GM23338 (cell line): ENCODE data around the gene VEGFB. TPM values are rescaled to one million over a fixed set of nuclear protein-coding genes. Genes with fewer than 3 reads are reported as not detected.

Experiments used
- ATAC-seq: fragments of 200-7000 bp; cut with Tn5 transposase; 3 replicates; pipeline ENCODE4 v1.9.1; 2020
- DNase-seq: peaks from one replicate; pipeline ENCODE4 v3.0.0-alpha.2; 2015; ENCODE audit warnings: low spot score
- H2AFZ ChIP-seq: fragments of 200-600 bp; sonication (generic); 2 replicates; pipeline ENCODE4 v1.8.0; 2016; ENCODE audit warnings: antibody characterized with exemption, mild to moderate bottlenecking, moderate library complexity
- H3F3A ChIP-seq: fragments of 200-600 bp; sonication (generic); replicated peaks from 2 replicates; pipeline ENCODE4 v1.8.0; 2017; ENCODE audit warnings: antibody characterized with exemption, mixed run types, low read depth
- H3K27ac ChIP-seq: fragments of 200-600 bp; sonication (generic); 2 replicates; pipeline ENCODE4 v1.6.1; 2016; ENCODE audit warnings: low read depth
- H3K27me3 ChIP-seq: fragments of 200-600 bp; sonication (generic); 2 replicates; pipeline ENCODE4 v1.8.0; 2016; ENCODE audit warnings: mild to moderate bottlenecking, mixed run types, moderate library complexity; ENCODE audit not compliant: insufficient read depth
- H3K36me3 ChIP-seq: fragments of 200-600 bp; sonication (generic); 2 replicates; pipeline ENCODE4 v1.8.0; 2016; ENCODE audit warnings: mild to moderate bottlenecking; ENCODE audit not compliant: insufficient read depth
- H3K4me1 ChIP-seq: fragments of 200-600 bp; sonication (generic); 2 replicates; pipeline ENCODE4 v1.8.0; 2016; ENCODE audit warnings: mild to moderate bottlenecking, moderate library complexity; ENCODE audit not compliant: insufficient read depth
- H3K4me2 ChIP-seq: fragments of 200-600 bp; sonication (generic); 2 replicates; pipeline ENCODE4 v1.7.1; 2017; ENCODE audit warnings: mixed run types
- H3K4me3 ChIP-seq: fragments of 200-600 bp; sonication (generic); 2 replicates; pipeline ENCODE4 v1.6.1; 2016; ENCODE audit warnings: mixed run types
- H3K79me2 ChIP-seq: fragments of 200-600 bp; sonication (generic); replicated peaks from 2 replicates; pipeline ENCODE4 v1.8.0; 2017; ENCODE audit warnings: mild to moderate bottlenecking; ENCODE audit not compliant: insufficient read depth
- H3K9me2 ChIP-seq: fragments of 200-600 bp; sonication (generic); 2 replicates; pipeline ENCODE4 v1.8.0; 2017; ENCODE audit not compliant: insufficient read depth
- H4K20me1 ChIP-seq: fragments of 200-600 bp; sonication (generic); replicated peaks from 2 replicates; pipeline ENCODE4 v1.8.0; 2017; ENCODE audit warnings: mild to moderate bottlenecking; ENCODE audit not compliant: insufficient read depth
- H3K27ac Mint-ChIP-seq: 2 replicates; pipeline ENCODE4 v1.8.0; 2020; ENCODE audit warnings: inconsistent platforms, mild to moderate bottlenecking, moderate library complexity, mixed read lengths
- H3K27me3 Mint-ChIP-seq: 3 replicates; pipeline ENCODE4 v1.8.0; 2022; ENCODE audit warnings: low read depth, mild to moderate bottlenecking, moderate library complexity, mixed read lengths, inconsistent platforms; ENCODE audit not compliant: insufficient read depth, poor library complexity
- H3K36me3 Mint-ChIP-seq: 3 replicates; pipeline ENCODE4 v1.8.0; 2021; ENCODE audit warnings: low read depth, mild to moderate bottlenecking, inconsistent platforms, moderate library complexity, mixed read lengths
- H3K4me1 Mint-ChIP-seq: 3 replicates; pipeline ENCODE4 v1.8.0; 2020; ENCODE audit warnings: mild to moderate bottlenecking, inconsistent platforms, mixed read lengths
- H3K4me3 Mint-ChIP-seq: 3 replicates; pipeline ENCODE4 v1.8.0; 2021; ENCODE audit warnings: moderate library complexity, mild to moderate bottlenecking, inconsistent platforms, mixed read lengths
- H3K9me3 Mint-ChIP-seq: 3 replicates; pipeline ENCODE4 v1.8.0; 2020; ENCODE audit warnings: moderate library complexity, mild to moderate bottlenecking, inconsistent platforms, mixed read lengths
- CREB1 ChIP-seq: fragments of 250-450 bp; sonication (Bioruptor Pico); IDR thresholded peaks from 2 replicates; pipeline ENCODE4 v1.5.0; 2020; ENCODE audit warnings: low read depth, mild to moderate bottlenecking, moderate library complexity
- EZH2 ChIP-seq: fragments of 200-600 bp; sonication (generic); IDR thresholded peaks from one replicate; pipeline ENCODE4 v1.8.0; 2017; ENCODE audit warnings: antibody characterized with exemption, mild to moderate bottlenecking, low read depth; ENCODE audit not compliant: unreplicated experiment
- EZH2phosphoT487 ChIP-seq: fragments of 200-600 bp; sonication (generic); IDR thresholded peaks from one replicate; pipeline ENCODE4 v1.8.1; 2018; ENCODE audit warnings: antibody characterized with exemption; ENCODE audit not compliant: unreplicated experiment
- JUNB ChIP-seq: IDR thresholded peaks from one replicate; pipeline ENCODE4 v1.6.1; 2016; ENCODE audit warnings: antibody characterized with exemption; ENCODE audit not compliant: unreplicated experiment
- POLR2AphosphoS5 ChIP-seq: IDR thresholded peaks from 2 replicates; pipeline ENCODE4 v1.6.1; 2016; ENCODE audit warnings: antibody characterized with exemption, low read depth
- STAT1 ChIP-seq: IDR thresholded peaks from one replicate; pipeline ENCODE4 v1.6.1; 2016; ENCODE audit warnings: antibody characterized with exemption; ENCODE audit not compliant: unreplicated experiment
- ZNF114 ChIP-seq: fragments of 250-450 bp; sonication (Bioruptor Pico); IDR thresholded peaks from 2 replicates; pipeline ENCODE4 v1.5.0; 2020; ENCODE audit warnings: mild to moderate bottlenecking, moderate library complexity
- ZNF331 ChIP-seq: fragments of 250-450 bp; sonication (Bioruptor Pico); IDR thresholded peaks from 2 replicates; pipeline ENCODE4 v1.5.0; 2020; ENCODE audit warnings: low read depth, mild to moderate bottlenecking, moderate library complexity
- ZNF462 ChIP-seq: fragments of 250-450 bp; sonication (Bioruptor Pico); IDR thresholded peaks from 2 replicates; pipeline ENCODE4 v1.5.0; 2020; ENCODE audit warnings: mild to moderate bottlenecking, moderate library complexity
- polyA plus RNA-seq: library from polyadenylated mRNA; unstranded; fragments of >200 nt; fragmentation: Nextera tagmentation; extraction: Ambion mirVana; gene quantifications from 2 replicates; pipeline ENCODE4 v1.2.1, GENCODE V29; 2016
- total RNA-seq: library from RNA; depleted of rRNA; stranded (reverse); fragments of >200 nt; shearing (Covaris generic); gene quantifications from 2 replicates; pipeline ENCODE4 v1.2.3, GENCODE V29; 2014
- TF ChIP-seq, protein P1 (sequence below): IDR thresholded peaks from one replicate; pipeline ENCODE4 v1.6.1; 2018; ENCODE audit warnings: antibody characterized with exemption; ENCODE audit not compliant: unreplicated experiment
- TF ChIP-seq, protein P2 (sequence below), 2 experiments: fragments of 200-600 bp in 1 of 2; sonication (generic) in 1 of 2; conservative IDR thresholded peaks; 2 replicates each; pipeline versions ENCODE4 v1.5.1 to v1.6.1; 2016 to 2017; ENCODE audit warnings: antibody characterized with exemption in 2 of 2, low read depth in 2 of 2, mild to moderate bottlenecking in 2 of 2, moderate library complexity in 1 of 2

Gene VEGFB
- total and polyA plus RNA-seq, 2 experiments from 2014 or later: 20.8 to 25.8 TPM

GRCh38 chr11:64196626-64197025, 37.8 kb upstream of the VEGFB start:
- Histone ChIP-seq H3K4me1 (no peaks in the 10 kb centered on the region), H3K4me2 (no peak overlapping the region), H3K4me3 (no peak overlapping the region), H3K27ac (no peak overlapping the region), H3K27me3 (no peaks in the 10 kb centered on the region), H4K20me1 (peaks cover 70% of the 10 kb centered on the region), H3K79me2 (peaks cover 18% of the 10 kb centered on the region; the same call in 1 of the 2 replicates), H2AFZ (no peak overlapping the region), H3F3A (peaks cover 66% of the 10 kb centered on the region), H3K36me3 (peaks cover 88% of the 10 kb centered on the region), H3K9me2 (no peaks in the 10 kb centered on the region)
- Mint-ChIP-seq H3K4me3 (no peak overlapping the region), H3K4me1 (no peaks in the 10 kb centered on the region), H3K9me3 (no peaks in the 10 kb centered on the region), H3K36me3 (peaks cover 94% of the 10 kb centered on the region), H3K27ac (no peak overlapping the region), H3K27me3 (peaks cover 2% of the 10 kb centered on the region)
- DNase-seq (no peak), ATAC-seq (no peak)
- TF ChIP-seq EZH2 (no peak), CREB1 (CRISPR knock-in tag) (no peak), ZNF331 (CRISPR knock-in tag) (no peak), ZNF114 (CRISPR knock-in tag) (no peak), EZH2phosphoT487 (no peak)

- peaks cover 18% of the 10 kb centered on the region; the same call in 1 of the 2 replicates for H3K79me2 ChIP-seq
- no peak overlapping the region for H2AFZ ChIP-seq
- peaks cover 92% of the 10 kb centered on the region for H3K36me3 ChIP-seq
- peaks cover 64% of the 10 kb centered on the region for H4K20me1 ChIP-seq
- H3K4me3 ChIP-seq: no peak overlapping the region
- peaks cover 69% of the 10 kb centered on the region for H3F3A ChIP-seq
- H3K9me3 Mint-ChIP-seq: no peaks in the 10 kb centered on the region
- peaks cover 98% of the 10 kb centered on the region for H3K36me3 Mint-ChIP-seq
- no peaks in the 10 kb centered on the region for H3K4me1 ChIP-seq
- H3K4me2 ChIP-seq: no peak overlapping the region
- no peaks in the 10 kb centered on the region for H3K27me3 ChIP-seq
- H3K9me2 ChIP-seq: no peaks in the 10 kb centered on the region
- peaks cover 5% of the 10 kb centered on the region for H3K27me3 Mint-ChIP-seq
- DNase-seq (no peak), ATAC-seq (no peak)
- no peak overlapping the region for H3K27ac Mint-ChIP-seq
- H3K27ac ChIP-seq: no peak overlapping the region
- no peak overlapping the region for H3K4me3 Mint-ChIP-seq
- peaks cover 4% of the 10 kb centered on the region; the same call in 2 of the 3 replicates for H3K4me1 Mint-ChIP-seq
- TF ChIP-seq CREB1 (CRISPR knock-in tag) (no peak), EZH2phosphoT487 (no peak), ZNF331 (CRISPR knock-in tag) (no peak), POLR2AphosphoS5 (no peak), JUNB (no peak), STAT1 (no peak), ZNF462 (CRISPR knock-in tag) (no peak)
- TF ChIP-seq, protein P1, sequence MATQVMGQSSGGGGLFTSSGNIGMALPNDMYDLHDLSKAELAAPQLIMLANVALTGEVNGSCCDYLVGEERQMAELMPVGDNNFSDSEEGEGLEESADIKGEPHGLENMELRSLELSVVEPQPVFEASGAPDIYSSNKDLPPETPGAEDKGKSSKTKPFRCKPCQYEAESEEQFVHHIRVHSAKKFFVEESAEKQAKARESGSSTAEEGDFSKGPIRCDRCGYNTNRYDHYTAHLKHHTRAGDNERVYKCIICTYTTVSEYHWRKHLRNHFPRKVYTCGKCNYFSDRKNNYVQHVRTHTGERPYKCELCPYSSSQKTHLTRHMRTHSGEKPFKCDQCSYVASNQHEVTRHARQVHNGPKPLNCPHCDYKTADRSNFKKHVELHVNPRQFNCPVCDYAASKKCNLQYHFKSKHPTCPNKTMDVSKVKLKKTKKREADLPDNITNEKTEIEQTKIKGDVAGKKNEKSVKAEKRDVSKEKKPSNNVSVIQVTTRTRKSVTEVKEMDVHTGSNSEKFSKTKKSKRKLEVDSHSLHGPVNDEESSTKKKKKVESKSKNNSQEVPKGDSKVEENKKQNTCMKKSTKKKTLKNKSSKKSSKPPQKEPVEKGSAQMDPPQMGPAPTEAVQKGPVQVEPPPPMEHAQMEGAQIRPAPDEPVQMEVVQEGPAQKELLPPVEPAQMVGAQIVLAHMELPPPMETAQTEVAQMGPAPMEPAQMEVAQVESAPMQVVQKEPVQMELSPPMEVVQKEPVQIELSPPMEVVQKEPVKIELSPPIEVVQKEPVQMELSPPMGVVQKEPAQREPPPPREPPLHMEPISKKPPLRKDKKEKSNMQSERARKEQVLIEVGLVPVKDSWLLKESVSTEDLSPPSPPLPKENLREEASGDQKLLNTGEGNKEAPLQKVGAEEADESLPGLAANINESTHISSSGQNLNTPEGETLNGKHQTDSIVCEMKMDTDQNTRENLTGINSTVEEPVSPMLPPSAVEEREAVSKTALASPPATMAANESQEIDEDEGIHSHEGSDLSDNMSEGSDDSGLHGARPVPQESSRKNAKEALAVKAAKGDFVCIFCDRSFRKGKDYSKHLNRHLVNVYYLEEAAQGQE: no peak
- TF ChIP-seq, protein P2, sequence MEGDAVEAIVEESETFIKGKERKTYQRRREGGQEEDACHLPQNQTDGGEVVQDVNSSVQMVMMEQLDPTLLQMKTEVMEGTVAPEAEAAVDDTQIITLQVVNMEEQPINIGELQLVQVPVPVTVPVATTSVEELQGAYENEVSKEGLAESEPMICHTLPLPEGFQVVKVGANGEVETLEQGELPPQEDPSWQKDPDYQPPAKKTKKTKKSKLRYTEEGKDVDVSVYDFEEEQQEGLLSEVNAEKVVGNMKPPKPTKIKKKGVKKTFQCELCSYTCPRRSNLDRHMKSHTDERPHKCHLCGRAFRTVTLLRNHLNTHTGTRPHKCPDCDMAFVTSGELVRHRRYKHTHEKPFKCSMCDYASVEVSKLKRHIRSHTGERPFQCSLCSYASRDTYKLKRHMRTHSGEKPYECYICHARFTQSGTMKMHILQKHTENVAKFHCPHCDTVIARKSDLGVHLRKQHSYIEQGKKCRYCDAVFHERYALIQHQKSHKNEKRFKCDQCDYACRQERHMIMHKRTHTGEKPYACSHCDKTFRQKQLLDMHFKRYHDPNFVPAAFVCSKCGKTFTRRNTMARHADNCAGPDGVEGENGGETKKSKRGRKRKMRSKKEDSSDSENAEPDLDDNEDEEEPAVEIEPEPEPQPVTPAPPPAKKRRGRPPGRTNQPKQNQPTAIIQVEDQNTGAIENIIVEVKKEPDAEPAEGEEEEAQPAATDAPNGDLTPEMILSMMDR (conservative IDR thresholded peaks at IDR 0.05; ENCODE audit: low read depth in 2 of 2): no peak
Measured at GRCh38 chr11:64198511-64198910, 35.9 kb upstream of the VEGFB start.
